HG03097 (cell line): Measurements from ENCODE around the gene TLDC2.
A peak's percentile ranks its signal among the peaks of the same experiment; 100 is the strongest.

Experiments used
- ATAC-seq: cut with Tn5 transposase; IDR thresholded peaks from one replicate; pipeline ENCODE4 v1.9.1; 2021; ENCODE audit not compliant: unreplicated experiment, low FRiP score

TLDC2 gene

DNA sequence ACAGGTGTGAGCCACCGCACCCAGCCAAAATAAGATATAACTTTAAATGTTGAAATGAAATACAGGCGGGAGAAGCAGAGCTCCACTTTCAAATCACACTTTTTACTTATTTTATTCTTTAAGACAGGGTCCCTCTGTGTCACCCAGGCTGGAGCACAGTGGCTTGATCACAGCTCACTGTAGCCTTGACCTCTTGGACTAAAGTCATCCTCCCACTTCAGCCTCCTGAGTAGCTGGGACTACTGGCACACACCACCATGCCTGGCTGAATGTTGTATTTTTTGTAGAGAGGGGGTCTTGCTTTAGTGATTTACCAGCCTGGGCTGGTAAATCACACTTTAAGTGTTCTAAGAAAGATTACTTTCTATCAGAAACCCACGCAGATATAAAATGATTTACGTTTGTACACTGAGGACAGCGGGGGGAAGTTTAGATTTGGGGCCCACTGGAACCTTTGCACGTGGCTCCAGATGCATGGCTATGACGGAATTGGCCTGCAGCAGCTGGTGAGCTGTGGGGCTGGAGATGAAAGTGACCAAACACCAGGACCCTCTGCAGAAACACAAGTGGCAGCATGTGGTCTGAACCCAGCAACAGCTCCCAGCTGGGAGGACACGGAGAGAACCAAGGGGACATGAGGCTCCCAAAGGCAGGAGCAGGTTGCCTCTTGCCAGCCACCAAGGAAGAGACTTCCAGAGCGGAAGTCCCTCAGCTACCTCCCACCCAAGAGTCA is 26.4 kb upstream of the TLDC2 start:
- no peak for ATAC-seq

DNA sequence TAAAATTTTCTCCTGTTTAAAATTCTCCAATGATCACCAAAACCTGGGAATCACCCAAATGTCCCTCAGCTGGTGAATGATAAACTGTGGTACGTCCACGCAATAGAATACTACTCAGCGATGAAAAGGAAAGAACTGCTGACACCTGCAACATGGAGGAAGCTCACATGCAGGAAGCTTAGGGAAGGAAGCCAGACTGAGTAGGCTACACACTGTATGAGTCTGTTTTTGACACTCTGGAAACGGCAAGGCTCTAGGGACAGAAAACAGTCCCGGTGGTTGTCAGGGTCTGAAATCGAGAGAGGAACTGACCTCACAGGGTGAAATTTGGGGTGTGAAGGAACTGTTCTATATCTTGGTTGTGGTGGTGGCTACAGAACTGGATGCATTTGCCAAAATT is 25.2 kb upstream of the TLDC2 start:
- no peak for ATAC-seq

DNA sequence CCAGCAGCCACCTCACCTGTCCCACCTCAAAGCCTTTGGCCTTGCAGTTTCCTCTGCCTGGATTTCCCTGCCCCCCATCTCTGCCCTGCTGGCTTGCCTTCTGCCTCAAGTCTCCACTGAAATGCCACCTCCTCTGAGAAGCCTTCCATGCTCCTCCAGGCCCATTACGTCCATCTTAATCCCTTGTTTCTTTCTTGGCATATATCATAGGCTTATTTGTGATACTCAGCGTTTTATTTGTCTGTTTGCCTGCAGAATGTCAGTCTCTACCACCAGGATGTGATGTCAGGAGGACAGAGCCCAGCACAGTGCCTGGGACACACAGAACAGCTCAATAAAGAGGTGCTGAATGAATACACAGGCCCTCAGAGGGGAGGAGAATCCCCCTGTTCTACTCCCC is 24.4 kb upstream of the TLDC2 start:
- no peak for ATAC-seq

- no peak for ATAC-seq
These were observed 23.8 kb upstream of the TLDC2 start for GRCh38 chr20:36852187-36852586.

GRCh38 chr20:36854348-36855240 is 21.3 kb upstream of the TLDC2 start:
- no peak for ATAC-seq

DNA sequence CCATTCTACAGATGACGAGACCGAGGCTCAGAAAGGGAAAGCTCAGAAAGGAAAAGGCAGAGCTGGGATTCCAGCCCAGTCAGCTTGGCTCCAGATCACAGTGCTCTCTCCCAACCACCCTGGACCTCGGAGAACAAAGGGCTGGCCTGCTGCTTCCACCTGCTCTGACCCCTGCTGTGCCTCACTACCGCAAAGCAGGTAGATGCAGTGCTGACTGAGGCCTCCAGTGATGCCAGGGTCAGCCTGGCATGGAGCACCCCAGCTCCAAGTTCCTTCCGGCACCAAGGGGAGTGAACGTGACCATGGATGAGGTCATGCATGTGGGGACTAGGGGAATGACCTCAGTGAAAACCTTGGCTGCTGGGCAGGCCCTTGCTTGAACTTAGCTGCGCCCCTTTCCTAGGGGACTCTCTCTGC is 20.7 kb upstream of the TLDC2 start:
- ATAC-seq: no peak

GRCh38 chr20:36856195-36856594 is 19.7 kb upstream of the TLDC2 start:
- no peak for ATAC-seq

DNA sequence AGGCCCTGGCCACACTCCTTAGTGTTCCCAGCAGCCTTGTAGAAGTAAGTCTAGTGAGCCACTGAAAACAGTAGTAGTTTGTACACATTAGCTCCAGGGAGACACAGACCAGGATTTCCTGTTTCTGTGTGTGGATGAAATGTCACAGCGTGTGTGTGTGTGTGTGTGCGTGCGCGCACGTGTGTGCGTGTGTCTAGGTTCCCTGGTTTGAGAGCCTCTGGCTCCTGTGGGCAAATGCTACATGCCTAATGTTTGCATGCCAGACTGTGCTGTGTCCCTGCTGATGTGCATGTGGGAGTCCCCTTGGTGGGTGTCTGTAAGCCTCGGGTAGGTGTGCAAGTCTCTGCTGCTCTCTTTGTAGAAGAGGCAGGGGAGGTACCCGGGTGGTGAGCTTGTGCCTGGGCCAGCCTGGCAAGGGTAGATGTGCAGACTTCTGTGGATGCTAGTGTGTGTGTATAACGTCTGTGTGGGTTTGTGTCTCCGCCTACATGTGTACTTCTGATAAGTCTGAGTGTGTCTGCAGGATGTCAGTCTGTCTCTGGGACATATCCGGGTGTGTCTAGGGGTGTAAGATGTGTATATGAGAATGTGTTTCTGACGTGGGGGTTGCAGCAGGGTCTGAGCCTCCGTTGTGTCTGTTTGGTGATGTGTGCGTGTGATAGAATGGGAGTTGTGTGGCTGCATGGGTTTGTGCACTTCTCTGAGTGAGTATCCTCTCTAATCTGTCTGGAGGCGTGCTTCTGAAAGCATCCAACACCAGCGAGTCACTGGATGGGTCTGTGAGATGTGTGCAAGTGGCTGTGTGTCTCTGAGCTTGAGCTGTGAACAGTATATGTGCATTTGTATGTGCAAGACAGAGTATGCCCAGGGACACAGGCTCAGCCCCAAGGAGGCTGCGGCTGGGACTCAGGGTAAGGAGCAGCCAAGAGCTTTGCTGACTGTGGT is 19.0 kb upstream of the TLDC2 start:
- no peak for ATAC-seq

DNA sequence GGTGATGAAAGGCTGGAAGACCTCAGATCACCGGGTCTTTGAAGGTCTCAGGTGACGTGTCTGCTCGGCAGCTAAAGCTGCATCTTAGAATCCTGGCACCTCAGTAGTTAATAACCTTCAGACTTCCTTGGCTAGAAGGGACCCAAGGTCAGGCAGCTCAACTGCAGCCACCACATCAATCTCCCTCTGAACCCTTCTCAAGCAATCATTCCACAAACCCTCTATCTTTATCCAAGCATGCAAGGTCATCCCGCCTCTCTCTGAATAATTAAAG is 16.7 kb upstream of the TLDC2 start:
- no peak for ATAC-seq

DNA sequence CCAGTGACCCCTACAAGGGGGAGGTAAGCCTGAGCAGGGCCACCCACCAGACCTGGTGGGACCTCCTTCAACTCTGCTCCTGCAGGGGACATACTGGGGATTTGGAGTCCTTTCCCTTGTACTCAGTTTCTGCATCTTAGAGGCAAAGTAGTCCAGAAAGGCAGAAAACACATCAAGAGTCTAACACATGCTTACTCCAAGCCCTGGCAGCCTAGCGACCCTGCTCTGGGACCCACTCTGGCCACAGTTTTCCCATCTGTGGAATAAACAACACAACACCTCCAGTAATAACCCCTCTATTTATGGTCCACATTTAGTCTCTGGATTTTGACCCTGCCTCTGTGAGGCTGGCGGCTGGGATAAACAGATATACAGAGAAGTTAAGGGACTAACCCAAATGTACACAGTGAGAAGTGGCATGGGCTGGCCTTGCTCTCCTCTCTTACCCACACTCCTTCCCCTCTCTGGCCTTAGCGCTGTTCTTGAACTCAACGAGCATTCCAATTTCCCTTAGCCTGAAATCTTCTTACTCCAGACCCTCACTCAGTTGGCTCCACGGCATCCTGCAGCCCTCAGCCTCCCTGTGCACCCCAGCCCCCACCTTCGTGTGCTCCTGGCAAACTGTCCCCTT is 16.1 kb upstream of the TLDC2 start:
- no peak for ATAC-seq

DNA sequence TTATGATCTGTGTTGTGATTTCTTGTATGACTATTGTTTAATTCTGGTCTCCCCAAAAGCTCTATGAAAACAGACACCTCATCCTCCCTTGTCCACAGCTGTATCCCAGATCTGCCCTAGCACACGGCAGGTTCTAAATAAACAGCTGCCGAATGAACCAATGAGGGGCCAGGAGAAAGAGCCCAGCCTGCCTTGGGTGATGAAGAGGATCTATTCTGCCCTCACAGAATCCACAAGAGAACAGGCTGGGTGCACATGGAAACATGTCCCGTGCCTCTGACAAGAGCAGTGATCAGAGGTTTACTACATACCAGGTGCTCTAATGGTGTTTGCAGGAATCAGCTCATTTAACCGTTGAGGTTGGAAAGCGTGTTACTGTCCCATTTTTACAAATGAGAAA is 15.6 kb upstream of the TLDC2 start:
- no peak for ATAC-seq

DNA sequence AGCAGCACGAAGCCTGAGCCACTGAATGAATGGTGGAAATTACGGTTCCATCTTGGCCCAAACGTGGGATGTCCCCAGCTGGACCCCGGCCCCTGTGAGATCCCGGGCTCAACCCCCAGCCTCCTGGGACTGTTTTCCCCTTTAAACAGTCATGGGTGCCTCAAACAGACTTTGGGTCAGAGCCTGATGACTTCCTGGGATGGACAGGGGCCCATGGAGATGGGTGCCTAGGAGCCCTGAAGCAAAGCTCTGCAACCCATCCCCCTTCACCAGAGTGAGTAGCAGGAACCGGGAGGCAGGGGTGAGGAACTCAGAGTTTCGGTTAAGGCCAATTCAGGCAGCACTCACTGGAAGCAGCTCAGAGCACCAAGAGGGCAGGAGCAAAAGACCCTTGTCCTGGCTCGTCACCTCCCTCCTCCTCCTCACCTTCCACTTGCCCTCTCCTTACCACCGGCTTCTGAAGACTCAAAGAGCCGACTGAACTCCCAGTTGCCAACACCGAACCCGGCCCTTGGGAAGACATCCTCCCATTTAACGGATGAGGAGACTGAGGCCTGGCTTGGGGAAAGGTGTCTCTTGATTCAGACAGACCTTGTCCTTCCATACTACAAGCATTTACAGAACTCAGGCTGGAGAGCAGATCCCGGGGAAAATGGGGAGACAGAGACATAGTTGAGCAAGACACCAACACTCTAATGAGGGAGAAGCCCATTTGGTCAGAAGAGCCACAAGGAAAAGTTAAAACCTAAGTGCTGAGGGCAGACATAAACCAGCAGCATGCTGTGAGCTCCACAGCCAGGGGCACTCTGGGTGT is 14.9 kb upstream of the TLDC2 start:
- ATAC-seq: no peak

DNA sequence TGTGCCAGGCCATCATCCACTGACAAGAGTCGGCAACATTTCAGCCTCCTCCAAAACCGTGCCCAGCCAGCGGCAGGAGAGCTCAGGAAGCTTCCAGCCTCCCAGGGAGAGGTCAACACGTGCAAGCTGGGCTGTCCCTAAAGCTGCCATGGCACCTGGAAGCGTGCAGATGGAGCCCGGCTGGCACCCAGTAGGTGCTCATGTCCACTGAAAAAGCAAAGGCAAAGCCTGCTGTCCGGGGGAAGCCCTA is 14.4 kb upstream of the TLDC2 start:
- no peak for ATAC-seq

DNA sequence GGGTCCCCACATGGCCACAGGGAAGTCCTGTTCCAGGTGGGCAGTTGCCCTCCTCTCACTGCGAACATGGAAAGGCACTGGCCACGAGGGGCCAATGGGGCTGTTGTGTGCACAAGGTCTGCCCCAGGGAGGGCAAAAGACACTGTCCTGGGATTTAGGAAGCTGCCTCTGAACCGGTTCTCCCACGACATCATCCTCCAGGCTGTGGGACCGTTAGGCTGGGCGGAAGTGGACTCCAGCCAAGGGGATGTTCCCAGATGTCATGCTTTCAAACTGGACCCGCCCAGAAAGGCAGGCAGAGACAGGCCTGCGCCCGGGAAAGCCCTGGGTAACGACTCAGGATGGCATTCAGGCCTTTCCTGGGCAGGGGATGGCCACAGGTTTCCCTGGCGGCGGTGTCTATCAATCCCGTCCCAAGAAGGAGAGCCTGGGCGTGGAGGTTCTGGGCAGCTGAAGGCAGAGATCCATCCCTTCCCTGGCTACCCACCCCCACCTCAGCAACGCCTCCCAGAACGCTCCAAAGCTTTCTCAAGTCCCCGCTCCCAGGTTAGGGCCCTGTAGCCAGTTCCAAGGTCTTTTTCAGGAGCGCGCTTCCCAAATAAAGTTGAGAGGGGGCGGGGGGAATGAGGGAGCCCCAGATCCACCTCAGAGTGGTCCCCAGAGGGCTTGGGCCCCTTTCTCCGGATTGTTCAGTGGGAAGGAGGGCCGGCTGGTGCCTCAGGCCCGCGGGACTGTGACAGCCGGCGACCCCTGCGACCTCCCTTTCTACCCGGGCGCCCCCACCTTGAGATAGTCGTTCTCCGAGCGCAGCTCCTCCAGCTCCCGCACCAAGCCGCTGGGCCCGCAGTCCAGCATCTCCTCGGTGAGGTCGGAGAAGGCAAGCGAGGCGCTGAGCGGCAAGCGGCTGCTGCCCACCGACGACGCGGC is 13.8 kb upstream of the TLDC2 start:
- no peak for ATAC-seq

DNA sequence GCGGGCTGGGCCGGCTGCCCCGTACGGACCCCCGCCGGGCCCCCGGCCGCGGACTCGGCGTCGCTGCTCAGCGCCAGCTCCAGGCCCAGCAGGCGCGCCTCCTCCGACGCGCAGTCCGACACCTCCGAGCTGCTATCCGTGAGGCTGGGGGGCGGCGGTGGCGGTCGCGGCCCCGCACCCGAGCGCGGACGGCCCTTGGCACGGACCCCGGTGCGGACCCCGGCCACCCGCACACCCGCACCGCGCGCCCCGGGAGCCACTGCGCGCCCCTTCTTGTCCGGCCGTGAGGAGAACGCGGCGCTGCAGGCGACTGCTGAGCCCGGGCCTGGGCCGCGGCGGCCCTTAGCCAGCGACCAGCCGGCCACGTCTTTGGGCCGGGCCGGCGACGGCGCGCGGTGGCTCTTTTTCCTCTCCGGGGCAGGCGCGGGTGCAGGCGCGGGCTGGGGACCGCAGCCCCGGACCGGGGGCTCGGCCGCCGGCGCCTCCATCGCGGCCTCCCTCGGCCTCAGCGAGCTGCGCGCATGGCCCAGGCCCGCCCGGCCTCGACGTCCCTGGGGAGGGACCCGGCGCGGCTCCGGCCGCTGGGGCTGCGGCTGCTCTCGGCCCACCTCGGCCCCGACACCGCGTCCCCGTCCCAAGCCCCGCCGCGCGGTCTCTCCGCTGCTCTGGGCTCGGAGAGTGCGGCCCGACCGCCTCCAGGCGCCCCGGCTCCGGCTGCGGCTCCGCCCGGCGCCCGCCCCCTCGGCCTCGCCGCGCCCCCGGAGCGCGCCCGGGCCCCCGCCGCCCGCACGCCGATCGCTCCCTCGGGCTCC is 12.9 kb upstream of the TLDC2 start:
- ATAC-seq: peak; percentile 43

GRCh38 chr20:36865076-36865860 is 10.7 kb upstream of the TLDC2 start:
- no peak for ATAC-seq

DNA sequence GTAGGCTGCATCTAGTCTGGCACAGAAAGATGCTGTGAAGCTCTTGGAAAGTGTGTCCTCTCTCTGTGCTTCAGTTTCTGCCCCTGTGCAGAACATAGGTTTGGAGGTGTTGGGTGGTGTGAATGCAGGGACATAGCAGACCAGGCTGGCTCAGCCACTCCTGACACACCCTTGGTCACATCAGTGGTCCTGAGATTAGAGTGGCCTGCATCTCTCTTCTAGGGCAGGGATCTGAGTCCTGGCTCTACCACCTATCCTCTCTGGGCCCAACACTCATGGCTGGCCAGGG is 10.1 kb upstream of the TLDC2 start:
- ATAC-seq: no peak

- ATAC-seq: no peak
These were observed 9.8 kb upstream of the TLDC2 start for GRCh38 chr20:36866164-36866563.
